Fibroblast of the aortic adventitia (primary cell): ENCODE data around the gene FBXL3. TPM values are rescaled to one million over a fixed set of nuclear protein-coding genes. Genes with fewer than 3 reads are reported as not detected.

ENCODE experiments used
- DNase-seq: peaks from one replicate; pipeline ENCODE4 v3.0.0-alpha.2; 2010; ENCODE audit warnings: low read depth
- H3K4me3 ChIP-seq: 2 replicates; pipeline ENCODE4 v1.5.1; 2011; ENCODE audit warnings: low read depth, mild to moderate bottlenecking, control low read depth, low read length, moderate library complexity
- total RNA-seq: library from RNA; depleted of rRNA; stranded (reverse); fragments of >200 nt; gene quantifications from 2 replicates; pipeline ENCODE4 v1.2.3, GENCODE V29; 2012; ENCODE audit warnings: low replicate concordance
- TF ChIP-seq, protein P1 (sequence below): IDR thresholded peaks from 2 replicates; pipeline ENCODE4 v1.5.1; 2011; ENCODE audit warnings: mild to moderate bottlenecking, low read length, control low read depth, inconsistent platforms; ENCODE audit not compliant: insufficient read depth

The FBXL3 gene
- total RNA-seq, 1 donor: 78.8 TPM

DNA sequence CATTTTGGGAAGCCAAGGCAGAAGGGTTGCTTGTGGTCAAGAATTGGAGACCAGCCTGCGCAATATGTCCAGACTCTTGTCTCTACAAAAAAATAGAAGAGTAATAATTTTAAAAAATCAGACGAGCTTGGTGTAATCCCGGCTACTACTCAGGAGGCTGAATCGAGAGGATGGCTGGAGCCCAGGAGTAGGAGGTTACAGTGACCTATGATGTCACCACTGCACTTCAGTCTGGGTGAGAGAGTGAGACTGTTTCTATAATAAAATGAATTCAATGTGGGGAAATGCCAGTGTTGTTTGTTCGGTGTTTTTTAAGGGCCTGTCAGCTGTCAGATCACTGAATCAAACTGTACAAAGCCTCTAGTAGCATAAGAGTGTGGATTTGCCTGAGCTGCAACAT, 1.2 kb upstream of the FBXL3 start:
- TF ChIP-seq, protein P1, sequence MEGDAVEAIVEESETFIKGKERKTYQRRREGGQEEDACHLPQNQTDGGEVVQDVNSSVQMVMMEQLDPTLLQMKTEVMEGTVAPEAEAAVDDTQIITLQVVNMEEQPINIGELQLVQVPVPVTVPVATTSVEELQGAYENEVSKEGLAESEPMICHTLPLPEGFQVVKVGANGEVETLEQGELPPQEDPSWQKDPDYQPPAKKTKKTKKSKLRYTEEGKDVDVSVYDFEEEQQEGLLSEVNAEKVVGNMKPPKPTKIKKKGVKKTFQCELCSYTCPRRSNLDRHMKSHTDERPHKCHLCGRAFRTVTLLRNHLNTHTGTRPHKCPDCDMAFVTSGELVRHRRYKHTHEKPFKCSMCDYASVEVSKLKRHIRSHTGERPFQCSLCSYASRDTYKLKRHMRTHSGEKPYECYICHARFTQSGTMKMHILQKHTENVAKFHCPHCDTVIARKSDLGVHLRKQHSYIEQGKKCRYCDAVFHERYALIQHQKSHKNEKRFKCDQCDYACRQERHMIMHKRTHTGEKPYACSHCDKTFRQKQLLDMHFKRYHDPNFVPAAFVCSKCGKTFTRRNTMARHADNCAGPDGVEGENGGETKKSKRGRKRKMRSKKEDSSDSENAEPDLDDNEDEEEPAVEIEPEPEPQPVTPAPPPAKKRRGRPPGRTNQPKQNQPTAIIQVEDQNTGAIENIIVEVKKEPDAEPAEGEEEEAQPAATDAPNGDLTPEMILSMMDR: no peak
- DNase-seq: peak; percentile 42
- peak overlapping the region; percentile 89 for H3K4me3 ChIP-seq

DNA sequence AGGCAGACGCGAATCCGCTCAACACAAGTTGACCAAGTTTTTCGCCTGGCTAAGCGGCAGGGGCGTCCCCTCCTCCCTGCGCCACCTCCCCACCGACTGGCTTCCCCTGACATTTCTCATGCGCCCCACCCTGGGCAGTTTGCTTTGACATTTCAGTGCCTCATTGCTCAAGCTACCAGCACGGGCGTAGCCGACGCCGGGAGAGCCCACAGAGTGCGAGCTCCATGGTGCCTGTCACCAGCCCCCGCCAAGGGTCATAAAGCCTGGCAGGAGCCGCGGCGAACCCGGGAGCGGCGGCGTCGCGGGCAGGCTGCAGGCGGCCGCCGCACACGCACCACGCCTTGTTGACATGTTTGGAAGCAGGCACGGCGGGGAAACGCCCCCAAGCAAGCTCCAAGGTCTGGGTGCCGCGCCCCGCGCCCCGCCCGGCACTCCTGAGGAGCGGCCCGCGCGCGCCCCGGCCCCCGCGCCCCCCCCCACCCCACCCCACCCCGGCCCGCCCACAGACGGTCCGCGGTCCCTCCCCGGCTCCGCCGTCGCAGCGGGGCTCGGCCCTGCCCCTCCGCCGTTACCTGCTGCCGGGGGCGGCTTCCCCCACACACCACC, 601 bp downstream of the FBXL3 start:
- H3K4me3 ChIP-seq: peak overlapping the region; percentile 89
- TF ChIP-seq, protein P1: no peak
- peak; percentile 51 for DNase-seq

DNA sequence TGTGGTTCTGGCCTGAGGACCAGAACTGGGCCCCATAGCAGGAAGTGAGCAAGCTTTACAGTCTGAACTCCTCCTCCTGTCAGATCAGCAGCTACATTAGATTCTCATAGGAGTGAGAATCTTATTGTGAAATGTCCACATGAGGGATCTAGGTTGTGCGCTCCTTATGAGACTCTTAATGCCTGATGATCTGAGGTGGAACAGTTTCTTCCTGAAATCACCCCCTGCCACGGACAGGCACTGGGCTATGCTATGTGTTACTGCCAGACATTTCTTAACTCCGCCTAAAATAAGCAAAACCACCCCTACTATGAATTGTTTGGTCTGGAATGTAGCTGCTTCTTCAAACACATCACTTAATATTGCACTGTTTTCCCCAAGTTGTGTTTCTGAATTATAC, 4.6 kb downstream of the FBXL3 start:
- TF ChIP-seq, protein P1: no peak
- no peak overlapping the region for H3K4me3 ChIP-seq
- DNase-seq: peak; percentile 42

DNA sequence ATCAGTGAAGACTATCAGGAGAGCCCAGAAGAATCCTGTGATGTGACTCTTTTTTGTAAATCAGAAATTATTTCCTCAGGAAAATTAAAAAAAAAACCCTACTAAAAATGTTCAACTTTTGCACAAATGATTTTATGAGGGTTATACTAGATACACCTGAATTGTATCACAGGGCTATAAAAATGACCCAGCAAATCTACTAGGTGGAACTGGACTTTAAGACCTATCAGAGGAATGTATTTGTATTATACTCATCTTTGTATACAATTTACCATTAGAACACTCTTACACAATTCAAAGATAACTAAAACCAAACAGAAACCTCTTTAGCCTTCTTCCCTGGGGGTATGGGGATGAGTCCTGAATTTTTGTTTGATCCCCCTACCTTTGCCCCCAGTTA, 7.2 kb downstream of the FBXL3 start:
- no peak overlapping the region for H3K4me3 ChIP-seq
- TF ChIP-seq, protein P1: no peak
- no peak for DNase-seq

DNA sequence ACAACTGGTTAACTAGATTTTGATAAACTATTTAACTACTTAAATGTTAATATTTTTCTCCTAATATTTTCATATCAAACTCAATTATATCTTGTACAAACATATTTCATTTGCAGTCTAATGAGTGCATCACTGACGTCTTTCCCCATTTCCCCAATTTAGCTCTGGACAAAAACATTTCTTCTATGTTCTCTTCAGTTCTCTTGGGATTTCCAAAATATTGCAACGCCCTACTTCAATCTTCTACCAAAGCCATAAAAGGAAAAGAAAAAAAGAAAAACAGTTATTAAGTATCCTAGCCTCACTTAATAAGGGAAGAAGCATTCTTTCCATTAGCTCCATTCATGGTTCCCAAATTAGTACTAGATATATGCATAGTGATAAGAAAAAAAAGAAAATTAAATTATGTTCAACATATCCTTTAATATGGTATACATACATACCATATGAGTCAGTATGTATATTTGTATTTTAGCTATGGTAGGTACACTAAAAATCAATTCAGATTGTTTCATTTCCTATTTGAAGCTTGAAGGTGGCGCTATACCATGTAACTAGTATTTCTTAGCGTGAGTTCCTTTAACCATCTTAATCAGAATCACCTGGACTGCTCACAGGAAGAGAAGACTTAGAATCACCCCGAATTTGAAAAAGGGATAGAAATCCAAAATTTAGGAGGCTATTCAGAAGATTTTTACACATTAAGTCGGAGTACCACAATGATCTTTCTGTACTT, 9.9 kb downstream of the FBXL3 start:
- TF ChIP-seq, protein P1: no peak
- no peak for DNase-seq
- no peak overlapping the region for H3K4me3 ChIP-seq

DNA sequence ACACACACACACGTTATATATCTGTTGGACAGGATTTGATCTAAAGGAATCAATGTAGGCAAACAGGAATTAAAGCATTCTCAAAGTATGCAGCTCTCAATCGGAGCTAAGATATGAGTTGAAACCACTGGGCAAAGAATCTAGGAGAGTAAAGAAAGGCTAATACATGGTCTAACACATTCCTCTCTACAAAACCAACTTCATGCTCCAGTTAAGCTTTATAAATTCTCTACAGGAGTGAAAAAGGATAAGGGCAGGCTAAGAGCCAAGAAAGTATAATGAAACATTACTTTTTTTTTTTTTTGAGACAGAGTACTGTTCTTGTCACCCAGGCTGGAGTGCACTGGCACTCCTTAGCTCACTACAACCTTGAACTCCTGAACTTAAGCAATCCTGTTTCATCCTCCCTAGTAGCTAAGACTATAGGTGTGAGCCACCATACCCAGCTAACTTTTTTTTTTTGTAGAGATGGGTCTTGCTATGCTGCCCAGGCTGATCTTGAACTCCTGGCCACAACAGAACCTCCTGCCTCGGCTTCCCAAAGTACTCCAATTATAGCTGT, 10.6 kb downstream of the FBXL3 start:
- no peak overlapping the region for H3K4me3 ChIP-seq
- DNase-seq: no peak
- TF ChIP-seq, protein P1: no peak
